ENCODE measurements around the gene CBLB.
A peak's percentile ranks its signal among the peaks of the same experiment; 100 is the strongest.

Gene CBLB

GRCh38 chr3:105868742-105869530 lies at the start of gene CBLB:
Gene CBLB, minus strand, starts transcription at chr3:105869012. Its CDS starts 1,435 bp downstream, at chr3:105867577.
- DNase-seq (ENCODE audit: low read depth in 3 of 3), result peak; percentile 69 to 74 (median 70)

GRCh38 chr3:105916767-105917166 lies 48.0 kb upstream of the CBLB start:
- DNase-seq (ENCODE audit: low read depth in 3 of 3), result no peak

DNA sequence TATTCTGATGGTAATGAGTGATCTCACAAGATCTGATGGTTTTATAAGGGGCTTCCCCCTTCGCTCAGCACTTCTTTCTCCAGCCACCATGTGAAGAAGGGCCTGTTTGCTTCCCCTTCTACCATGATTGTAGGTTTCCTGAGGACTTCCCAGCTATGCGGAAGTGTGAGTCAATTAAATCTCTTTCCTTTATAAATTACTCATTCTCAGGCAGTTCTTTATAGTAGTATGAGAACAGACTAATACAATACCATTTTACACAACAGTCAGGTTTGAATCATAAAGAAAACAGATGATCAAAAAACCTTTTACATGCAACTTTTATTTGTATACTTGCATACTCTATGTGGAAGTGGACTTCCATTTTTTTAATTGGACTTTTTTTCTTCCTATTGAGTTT lies 46.7 kb upstream of the CBLB start:
- DNase-seq (ENCODE audit: low read depth in 3 of 3), result no peak

- DNase-seq (ENCODE audit: low read depth in 3 of 3), result no peak
Observed at GRCh38 chr3:105913616-105914015, 44.8 kb upstream of the CBLB start.

- no peak for DNase-seq (ENCODE audit: low read depth in 3 of 3)
Observed at GRCh38 chr3:105912891-105913290, 44.1 kb upstream of the CBLB start.

DNA sequence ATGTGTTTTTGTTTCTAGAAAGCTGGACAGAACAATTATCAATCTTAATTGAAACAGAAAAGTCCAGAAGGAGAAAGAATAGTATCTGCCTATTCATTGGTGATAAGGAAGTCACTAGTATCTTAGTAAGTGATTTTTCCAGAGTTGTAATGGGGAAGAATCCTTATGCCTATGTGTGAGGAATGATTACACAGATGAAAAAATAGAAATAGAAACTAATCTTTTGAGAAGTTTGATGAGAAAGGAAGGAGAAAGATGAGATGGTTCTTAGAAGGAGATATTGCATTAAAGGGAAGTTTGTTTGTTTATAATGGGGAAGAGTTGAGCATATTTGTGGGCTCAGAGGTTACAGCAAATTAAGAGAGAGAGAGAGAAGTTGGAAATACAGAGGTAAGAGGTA lies 42.7 kb upstream of the CBLB start:
- no peak for DNase-seq (ENCODE audit: low read depth in 3 of 3)

GRCh38 chr3:105907777-105908176 lies 39.0 kb upstream of the CBLB start:
- no peak for DNase-seq (ENCODE audit: low read depth in 3 of 3)

DNA sequence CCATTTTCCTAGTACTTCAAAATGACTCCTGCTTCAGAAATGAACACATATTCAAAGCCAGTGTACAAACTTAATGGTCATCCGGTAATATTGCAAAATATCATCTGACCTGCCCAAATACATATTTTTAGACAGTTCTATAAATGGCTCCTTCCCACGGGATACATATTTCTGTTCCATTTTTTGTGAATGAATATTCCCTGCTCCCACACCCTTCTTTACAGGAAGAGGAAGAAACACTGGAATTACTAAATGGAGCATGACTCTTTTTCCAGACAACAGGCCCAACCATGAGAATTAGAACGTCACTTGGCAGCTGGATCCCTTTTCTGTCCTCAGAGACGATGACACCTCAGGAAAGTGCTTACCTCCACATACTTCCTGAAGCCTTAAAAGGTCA lies 38.0 kb upstream of the CBLB start:
- DNase-seq (ENCODE audit: low read depth in 3 of 3), result no peak

GRCh38 chr3:105906345-105906744 lies 37.5 kb upstream of the CBLB start:
- DNase-seq (ENCODE audit: low read depth in 3 of 3), result no peak

- no peak for DNase-seq (ENCODE audit: low read depth in 3 of 3)
Observed at GRCh38 chr3:105905328-105905727, 36.5 kb upstream of the CBLB start.

DNA sequence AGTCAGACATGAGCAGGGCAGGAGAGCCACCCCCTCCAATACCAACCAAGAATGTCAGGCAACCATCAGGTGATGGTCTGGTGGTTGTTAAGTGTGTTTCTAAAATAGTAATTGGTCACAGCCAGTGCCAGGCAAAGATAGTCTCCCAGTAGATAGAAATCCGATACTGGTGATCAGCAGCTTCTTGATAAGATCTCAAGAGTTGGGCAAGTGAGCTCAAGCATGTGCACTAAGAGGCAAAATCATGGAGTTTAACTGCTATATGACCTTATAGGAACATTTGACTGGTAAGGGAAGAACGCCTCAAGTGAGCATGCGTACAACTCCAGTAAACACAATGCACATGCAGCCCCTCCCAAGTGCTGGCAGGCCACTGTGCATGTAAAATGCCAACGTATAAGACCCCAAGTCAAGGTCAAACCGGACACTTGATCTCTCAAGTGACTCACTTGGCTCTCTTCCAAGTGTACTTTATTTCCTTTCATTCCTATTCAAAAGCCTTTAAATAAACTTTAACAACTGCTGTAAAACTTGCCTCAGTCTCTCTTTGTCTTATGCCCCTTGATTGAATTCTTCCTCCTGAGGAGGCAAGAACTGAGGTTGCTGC lies 36.0 kb upstream of the CBLB start:
- no peak for DNase-seq (ENCODE audit: low read depth in 3 of 3)

DNA sequence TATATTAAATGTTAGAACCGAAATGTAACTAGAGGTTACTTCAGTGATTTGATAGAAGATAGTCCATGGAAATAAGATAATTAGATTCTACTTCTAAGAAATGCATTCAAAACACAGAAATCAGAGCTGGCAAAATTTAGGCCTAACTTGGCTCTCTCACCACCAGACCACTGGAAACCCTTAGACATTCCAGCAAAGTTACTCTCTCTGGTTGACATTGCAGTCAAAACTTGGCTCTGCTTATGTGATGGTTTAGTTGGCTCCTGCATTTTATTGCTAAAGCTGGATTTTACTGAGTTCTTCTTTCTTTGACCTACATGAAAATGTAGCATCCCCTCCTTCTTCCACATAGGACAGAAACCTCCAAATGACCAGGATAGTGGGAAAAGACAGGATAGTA lies 35.4 kb upstream of the CBLB start:
- no peak for DNase-seq (ENCODE audit: low read depth in 3 of 3)

GRCh38 chr3:105899516-105899915 lies 30.7 kb upstream of the CBLB start:
- DNase-seq (ENCODE audit: low read depth in 3 of 3), result no peak

GRCh38 chr3:105891101-105891500 lies 22.3 kb upstream of the CBLB start:
- DNase-seq (ENCODE audit: low read depth in 3 of 3), result no peak

DNA sequence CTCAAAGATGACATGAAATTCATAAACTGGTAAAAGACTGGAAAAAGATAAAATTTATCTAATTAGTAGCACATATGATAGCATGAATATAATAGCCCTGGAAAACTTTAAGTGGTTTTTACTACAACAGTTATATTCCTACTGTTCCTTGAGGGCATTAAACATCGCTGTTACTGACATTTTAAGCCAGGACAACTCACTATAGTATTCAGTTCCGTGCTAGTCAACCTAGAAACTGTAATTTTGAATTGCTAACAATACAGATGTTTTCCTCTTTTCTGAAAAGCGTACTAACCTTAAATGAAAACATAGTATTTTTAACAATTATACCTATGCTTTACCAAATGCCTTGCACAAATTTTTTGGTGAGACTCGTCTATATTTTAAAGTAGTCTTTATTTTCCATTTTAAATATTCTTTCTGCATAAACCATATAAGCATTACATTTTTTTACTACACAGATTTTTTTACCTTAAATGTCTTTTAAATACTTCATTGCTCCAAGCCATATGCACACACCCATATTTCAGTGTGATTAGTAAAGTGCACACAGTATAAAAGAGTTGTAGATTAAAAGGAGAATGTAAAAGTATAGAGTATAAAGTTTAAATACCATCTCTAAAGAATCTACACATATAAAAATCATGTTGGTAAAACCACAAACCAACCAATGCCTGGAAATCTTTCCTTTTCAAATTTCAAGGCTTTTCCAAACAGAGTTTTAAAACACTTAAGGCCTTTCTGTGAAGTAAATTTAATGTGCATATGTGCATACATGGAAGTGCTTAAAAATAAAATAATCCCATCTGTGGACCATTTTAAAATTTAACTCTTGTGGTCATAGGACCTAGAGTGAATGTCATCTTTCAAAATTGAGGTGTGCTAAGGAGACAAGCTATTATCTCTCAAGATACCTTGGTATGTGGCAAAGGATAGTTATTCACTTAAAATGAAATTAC lies 20.1 kb upstream of the CBLB start:
- DNase-seq (ENCODE audit: low read depth in 3 of 3), result no peak

DNA sequence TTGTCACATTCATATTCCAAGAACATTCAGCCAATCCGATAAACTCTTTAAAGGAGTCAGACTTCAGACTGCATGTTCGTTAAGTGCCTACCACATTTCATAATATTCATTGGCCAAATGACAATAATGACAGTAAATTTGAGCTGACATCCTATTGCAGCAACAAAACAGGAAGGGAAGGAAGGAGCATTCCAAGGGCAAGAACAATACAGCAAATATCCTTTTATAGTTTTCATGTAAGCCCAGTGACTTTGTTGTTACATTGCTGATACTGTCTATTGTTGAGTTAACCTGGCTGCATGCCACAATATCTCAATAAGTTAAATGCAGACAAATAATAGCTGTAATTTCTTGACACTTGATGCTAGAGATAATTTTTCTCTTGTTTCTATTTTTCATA lies 16.4 kb upstream of the CBLB start:
- DNase-seq (ENCODE audit: low read depth in 3 of 3), result no peak

GRCh38 chr3:105883798-105884377 lies 15.1 kb upstream of the CBLB start:
- no peak for DNase-seq (ENCODE audit: low read depth in 3 of 3)

DNA sequence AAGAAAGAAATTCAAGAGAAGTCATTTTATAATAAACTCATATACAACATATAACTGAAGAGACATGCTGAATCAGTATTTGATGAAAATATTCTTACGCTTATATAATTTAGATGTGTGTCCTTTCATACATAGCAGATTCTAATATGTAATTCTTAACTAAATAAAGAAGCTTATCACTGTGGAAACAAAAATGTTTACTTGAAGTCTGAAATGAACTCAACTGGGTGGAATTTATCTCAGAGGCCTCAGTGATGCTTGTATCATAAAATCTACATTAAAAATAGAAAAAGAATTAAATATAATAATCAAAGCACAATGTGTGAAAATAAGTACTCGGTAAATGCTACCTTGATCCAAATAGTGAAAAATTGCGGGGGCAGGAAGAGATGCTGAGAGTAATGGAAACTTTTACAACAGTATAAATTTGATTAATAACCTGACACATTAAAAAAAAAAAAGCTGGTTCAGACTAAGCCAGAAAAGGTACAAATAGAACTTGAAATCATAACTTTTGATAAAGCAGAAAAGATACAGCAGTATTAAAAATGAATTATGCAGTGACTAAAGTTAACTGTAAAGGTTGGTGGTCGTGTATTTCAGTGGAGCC lies 12.0 kb upstream of the CBLB start:
- DNase-seq (ENCODE audit: low read depth in 3 of 3), result no peak

DNA sequence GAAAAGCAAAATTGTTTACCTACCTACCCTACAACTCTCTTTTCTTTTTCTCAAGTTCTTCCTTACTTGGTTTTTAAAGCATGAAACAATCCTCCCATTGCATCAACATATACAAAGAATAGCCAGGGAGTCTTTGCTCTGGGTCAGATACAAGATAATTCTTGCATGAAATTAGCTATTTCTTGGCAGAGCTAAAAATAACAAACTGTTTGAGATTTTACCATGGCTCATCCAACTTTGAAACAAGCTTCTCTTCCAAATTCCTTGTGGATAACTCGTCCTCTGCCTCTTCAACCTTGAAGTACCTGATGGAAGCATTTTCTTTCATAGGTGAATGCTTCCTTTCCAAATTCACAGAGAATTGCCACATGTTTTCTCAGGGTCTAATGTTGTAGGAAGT lies 9.2 kb upstream of the CBLB start:
- no peak for DNase-seq (ENCODE audit: low read depth in 3 of 3)

GRCh38 chr3:105877336-105877910 lies 8.6 kb upstream of the CBLB start:
- no peak for DNase-seq (ENCODE audit: low read depth in 3 of 3)

GRCh38 chr3:105876780-105877327 lies 8.0 kb upstream of the CBLB start:
- DNase-seq (ENCODE audit: low read depth in 3 of 3), result no peak
